ENCODE results near the gene SYVN1.

Gene SYVN1

DNA sequence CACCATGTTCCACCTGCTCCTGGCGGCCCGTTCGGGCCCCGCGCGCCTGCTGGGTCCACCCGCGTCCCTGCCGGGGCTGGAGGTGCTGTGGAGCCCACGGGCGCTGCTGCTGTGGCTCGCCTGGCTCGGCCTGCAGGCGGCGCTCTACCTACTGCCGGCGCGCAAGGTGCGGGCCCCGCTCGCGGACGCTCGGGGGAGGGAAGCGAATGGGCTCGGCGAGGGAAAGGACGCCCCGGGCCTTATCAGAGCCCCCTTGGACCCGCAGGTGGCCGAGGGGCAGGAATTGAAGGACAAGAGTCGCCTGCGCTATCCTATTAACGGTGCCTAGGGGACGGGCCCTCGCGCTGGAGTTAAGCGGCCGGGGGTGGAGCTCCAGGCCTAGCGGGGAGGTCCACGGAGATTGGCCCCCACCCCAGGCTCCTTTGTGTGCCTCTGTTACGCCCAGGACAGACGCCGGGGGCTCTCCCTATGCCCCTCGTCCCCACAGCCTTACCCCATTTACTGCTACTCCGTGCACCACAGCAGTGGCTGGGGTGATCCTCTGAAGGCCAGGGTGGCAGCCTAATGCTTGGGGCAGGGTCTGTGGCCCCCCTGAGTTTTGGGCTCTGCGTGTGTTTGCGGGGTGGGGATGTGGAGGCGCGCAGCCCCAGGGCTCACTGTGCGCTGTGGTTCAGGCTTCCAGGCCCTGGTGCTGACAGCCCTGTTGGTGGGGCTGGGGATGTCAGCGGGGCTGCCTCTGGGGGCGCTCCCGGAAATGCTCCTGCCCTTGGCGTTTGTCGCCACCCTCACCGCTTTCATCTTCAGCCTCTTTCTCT is 21.6 kb downstream of the SYVN1 start:
- no peak for DNase-seq (ENCODE audit: low read depth)

DNA sequence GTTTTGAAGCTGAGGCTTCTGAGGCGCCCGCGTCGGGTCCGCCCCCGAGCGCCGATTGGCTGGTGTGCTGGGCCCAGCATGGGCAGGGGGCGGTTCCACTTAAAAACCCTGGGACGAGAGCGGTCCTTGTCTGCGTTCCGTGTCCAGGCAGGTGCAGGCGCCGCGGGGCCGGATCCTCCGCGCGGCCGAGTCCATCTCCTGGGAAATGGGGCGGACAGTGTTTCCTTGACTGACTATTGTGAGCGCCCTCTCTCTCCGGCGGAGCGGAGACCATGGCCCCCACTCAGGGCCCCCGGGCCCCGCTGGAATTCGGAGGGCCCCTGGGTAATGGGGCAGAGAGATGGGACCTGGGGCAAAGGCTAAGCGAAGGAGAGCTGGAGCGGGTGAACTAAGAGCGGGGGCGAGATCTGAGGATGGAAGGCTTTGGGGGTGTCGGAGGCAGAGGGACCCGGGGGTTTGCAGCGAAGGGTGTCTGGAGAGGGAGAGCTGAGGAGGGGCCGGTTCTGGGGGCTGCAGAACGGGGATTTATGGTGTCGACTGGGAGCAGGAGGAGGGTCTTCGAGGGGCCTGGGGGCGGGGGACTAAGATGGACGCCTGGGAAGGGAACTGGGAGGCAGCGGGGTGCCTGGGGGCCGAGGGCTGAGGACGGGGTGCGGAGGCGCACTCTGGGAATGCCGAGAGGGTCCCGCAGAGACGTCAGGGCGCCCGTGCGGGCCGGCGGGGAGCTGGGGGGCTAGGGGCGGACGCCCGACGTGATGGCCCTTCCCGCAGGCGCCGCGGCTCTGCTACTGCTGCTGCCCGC is 22.4 kb downstream of the SYVN1 start, which contains the start of gene TM7SF2:
Gene TM7SF2 (plus strand): TSS at position 129 of the 802 bp plus-strand sequence. CDS start 144 bp downstream, at position 273.
- no peak for DNase-seq (ENCODE audit: low read depth)

GRCh38 chr11:65111159-65111743 is 23.1 kb downstream of the SYVN1 start:
- no peak for DNase-seq (ENCODE audit: low read depth)

GRCh38 chr11:65110354-65110861 is 23.9 kb downstream of the SYVN1 start:
- DNase-seq (ENCODE audit: low read depth): no peak

DNA sequence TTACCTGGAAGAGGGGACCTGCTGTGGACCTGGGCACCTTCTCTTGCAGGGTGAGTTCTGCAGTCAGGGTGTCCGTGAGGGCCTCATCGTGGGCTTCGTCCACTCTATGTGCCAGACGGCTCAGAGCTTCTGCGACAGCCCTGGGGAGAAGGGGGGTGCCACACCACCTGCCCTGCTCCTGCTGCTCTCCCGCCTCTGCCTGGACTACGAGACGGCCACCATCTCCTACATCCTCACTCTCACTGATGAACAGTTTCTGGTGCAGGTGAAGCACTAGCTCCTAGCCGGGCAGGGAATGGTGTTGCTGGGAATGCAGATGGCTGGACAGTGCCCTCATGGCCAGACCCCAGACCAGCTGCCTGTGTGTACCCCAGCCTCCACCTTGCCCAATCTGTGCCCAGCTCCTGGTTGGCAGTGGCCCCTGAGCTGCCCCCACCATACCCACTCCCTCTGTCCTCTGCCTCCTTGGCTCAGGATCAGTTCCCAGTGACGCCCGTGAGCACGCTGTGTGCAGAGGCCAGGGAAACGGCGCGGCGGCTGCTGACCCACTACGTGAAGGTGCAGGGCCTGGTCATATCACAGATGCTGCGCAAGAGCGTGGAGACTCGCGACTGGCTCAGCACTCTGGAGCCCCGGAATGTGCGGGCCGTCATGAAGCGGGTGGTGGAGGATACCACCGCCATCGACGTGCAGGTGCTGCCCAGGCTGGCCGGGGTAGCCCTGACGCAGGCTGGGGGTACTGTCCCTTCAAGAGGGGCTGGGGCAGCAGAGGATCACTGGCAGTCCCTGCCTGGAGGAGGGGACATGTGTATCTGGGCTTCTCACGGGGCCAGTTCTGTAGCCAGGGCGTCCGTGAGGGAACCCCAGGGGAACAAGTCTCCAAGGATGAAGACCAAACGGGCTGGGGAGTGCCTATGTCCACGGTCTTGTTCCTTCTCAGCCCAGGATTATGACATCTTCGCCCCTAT is 24.8 kb downstream of the SYVN1 start:
- DNase-seq (ENCODE audit: low read depth): no peak

GRCh38 chr11:65108469-65109123 is 25.7 kb downstream of the SYVN1 start:
- no peak for DNase-seq (ENCODE audit: low read depth)

- DNase-seq (ENCODE audit: low read depth): no peak
These were observed 26.4 kb downstream of the SYVN1 start for GRCh38 chr11:65107751-65108468.

DNA sequence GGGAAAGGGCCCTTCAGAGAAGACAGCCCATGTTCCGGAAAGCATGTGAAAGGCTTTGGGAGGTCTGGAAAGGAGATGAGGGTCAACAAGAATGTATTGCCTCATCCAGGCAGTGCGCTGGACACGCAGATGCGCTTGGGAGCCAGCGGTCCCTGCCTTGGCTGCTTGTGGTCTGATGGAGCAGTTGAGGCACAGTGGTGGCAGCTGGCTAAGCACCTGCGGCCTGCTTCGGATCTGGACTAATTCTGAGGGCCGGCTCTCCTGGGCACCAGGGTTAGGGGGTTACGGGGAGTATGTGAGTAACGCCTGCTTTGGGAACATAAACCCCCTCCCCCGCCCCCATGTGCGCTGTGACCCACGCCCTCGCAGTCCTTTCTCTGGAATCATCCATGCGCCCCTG is 27.2 kb downstream of the SYVN1 start:
- no peak for DNase-seq (ENCODE audit: low read depth)

DNA sequence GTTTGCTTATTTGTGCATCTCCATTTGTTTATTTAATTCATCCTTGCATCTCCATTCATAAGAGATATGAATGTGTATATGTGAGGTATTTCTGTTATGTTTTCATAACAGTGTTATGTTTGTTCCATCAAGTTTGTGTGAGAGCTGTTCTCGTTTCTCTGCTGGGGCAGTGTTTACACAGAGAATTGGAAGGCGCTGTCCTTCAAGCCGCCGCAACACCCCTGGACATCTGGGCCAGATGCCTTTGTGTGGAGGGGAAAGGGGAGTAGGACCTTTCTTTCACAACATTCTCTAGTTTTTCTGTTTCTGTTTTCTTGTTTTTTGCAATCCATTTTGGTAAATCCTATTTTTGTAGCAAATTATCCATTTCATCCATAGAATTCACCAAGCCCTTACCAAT is 29.7 kb downstream of the SYVN1 start:
- no peak for DNase-seq (ENCODE audit: low read depth)

DNA sequence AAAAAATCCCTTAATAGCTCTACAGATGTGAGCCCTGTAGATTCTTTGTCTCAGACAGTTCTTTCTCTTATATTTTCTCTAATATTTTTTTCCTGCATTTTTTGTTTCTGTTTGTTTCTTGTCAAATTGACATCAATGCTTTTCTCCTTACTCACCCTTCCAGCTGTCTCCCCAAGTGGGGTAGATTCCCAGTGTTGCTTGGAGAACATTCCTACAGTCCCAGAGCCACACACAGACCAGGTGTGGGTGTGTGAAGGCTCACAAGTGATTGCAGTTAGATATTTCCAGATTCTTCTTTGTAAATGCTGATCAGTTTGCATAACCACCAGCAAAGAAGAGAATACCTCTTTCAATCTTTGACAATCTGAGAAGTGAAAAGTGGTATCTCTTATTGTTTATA is 30.8 kb downstream of the SYVN1 start:
- no peak for DNase-seq (ENCODE audit: low read depth)

- DNase-seq (ENCODE audit: low read depth): no peak
These were observed 31.9 kb downstream of the SYVN1 start for GRCh38 chr11:65102142-65103095.

GRCh38 chr11:65100674-65101350 is 33.5 kb downstream of the SYVN1 start:
- no peak for DNase-seq (ENCODE audit: low read depth)

- no peak for DNase-seq (ENCODE audit: low read depth)
These were observed 37.4 kb downstream of the SYVN1 start for GRCh38 chr11:65096926-65097325.

GRCh38 chr11:65095974-65096806 is 38.1 kb downstream of the SYVN1 start, which contains the start of gene VPS51:
Gene VPS51 (plus strand): TSS chr11:65096214. CDS start chr11:65096251, 37 bp downstream.
- DNase-seq (ENCODE audit: low read depth): no peak

DNA sequence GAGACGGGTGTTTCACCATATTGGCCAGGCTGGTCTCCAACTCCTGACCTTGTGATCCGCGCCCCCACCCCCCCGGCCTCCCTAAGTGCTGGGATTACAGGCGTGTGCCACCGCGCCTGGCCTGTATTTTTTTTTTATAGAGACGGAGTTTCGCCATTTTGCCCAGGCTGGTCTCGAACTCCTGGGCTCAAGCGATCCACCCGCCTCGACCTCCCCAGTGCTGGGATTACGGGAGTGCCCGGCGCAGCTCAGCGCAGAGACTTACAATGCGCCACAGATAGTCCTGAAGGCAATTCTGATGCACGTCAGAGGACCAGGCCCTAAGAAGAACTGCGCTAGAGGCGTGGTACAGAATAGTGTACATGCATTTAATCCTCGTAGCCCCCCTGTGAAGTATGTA is 38.9 kb downstream of the SYVN1 start:
- no peak for DNase-seq (ENCODE audit: low read depth)

- DNase-seq (ENCODE audit: low read depth): no peak
These were observed 43.7 kb downstream of the SYVN1 start for GRCh38 chr11:65090628-65091027.

DNA sequence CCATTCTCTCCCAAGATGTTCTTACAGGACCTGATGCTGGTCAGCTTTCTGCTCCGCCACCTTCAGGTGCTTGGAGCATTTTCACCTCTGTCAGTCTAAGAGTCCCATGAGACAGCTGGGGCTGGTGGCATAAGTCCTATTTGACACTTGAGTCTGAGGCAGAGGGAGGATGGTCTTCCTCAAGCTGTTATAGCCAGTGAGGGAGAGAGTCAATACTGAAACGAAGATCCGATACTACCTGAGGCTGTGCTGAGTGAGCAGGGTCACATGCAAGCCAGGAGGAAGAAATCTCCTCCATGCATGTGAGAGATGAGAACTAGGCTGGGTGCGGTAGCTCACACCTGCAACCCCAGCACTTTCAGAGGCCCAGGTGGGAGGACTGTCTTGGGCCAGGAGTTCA is 44.7 kb downstream of the SYVN1 start:
- no peak for DNase-seq (ENCODE audit: low read depth)
